Endothelial cell of umbilical vein (primary cell): ENCODE data around the gene YJU2. TPM values are rescaled to one million over a fixed set of nuclear protein-coding genes. Genes with fewer than 3 reads are reported as not detected.

Experiments used
- BruUV-seq: library from RNA; stranded (reverse); fragments of 400-500 nt; replicated peaks from 2 replicates; lab custom pipeline; 2021; lab: Mats Ljungman, UMichigan
- CTCF ChIA-PET: fragments of 300-600, 350-600 bp; sonication (Branson Sonifier 250); formaldehyde crosslinking; loops from one replicate; lab custom pipeline; 2021; ENCODE audit warnings: antibody characterized with exemption, inconsistent platforms; lab: Charles Lee
- POLR2A ChIA-PET: fragments of 300-600, 350-600 bp; sonication (Branson Sonifier 250); formaldehyde crosslinking; loops from one replicate; lab custom pipeline; 2021; ENCODE audit warnings: antibody characterized with exemption, inconsistent platforms; lab: Charles Lee
- DNase-seq: peaks from one replicate; pipeline ENCODE4 v3.0.0-alpha.2; 2011; ENCODE audit warnings: low read depth, low spot score
- FAIRE-seq: peaks from 2 replicates; lab custom pipeline; 2011; peaks lifted over from hg19 to GRCh38; lab: Jason Lieb, UNC
- H2AFZ ChIP-seq: 2 replicates; pipeline ENCODE4 v1.6.0; 2012; ENCODE audit warnings: low read depth, low read length, control low read depth, inconsistent platforms
- H3K27ac ChIP-seq: 2 replicates; pipeline ENCODE4 v1.5.1; 2011; ENCODE audit warnings: low read depth, mild to moderate bottlenecking, control low read depth, low read length, moderate library complexity; ENCODE audit not compliant: insufficient read depth
- H3K27me3 ChIP-seq, 2 experiments: 2 replicates each; pipeline versions ENCODE4 v1.6.0 to v1.6.1; 2011; ENCODE audit warnings: low read length in 2 of 2, mixed read lengths in 1 of 2; ENCODE audit not compliant: control insufficient read depth in 2 of 2, insufficient read depth in 2 of 2
- H3K36me3 ChIP-seq, 2 experiments: 2 replicates in 1 of 2; 3 replicates in 1 of 2; pipeline ENCODE4 v1.5.1; 2011; ENCODE audit warnings: low read length in 2 of 2, mild to moderate bottlenecking in 1 of 2, moderate library complexity in 1 of 2; ENCODE audit not compliant: control insufficient read depth in 2 of 2, insufficient read depth in 2 of 2; ENCODE audit errors: extremely low read depth in 1 of 2
- H3K4me1 ChIP-seq: 3 replicates; pipeline ENCODE4 v1.5.1; 2011; ENCODE audit warnings: mild to moderate bottlenecking, low read length; ENCODE audit not compliant: control insufficient read depth, insufficient read depth; ENCODE audit errors: extremely low read depth
- H3K4me2 ChIP-seq: 2 replicates; pipeline ENCODE4 v1.6.1; 2011; ENCODE audit warnings: low read length, control low read depth, mixed read lengths; ENCODE audit not compliant: insufficient read depth
- H3K4me3 ChIP-seq, 3 experiments: fragments of 200-600 bp in 1 of 3; sonication (generic), shearing (Covaris generic) in 1 of 3; replicated peaks in 1 of 3; 2 replicates each; pipeline ENCODE4 v1.5.1; 2011 to 2016; ENCODE audit warnings: control low read depth in 3 of 3, low read length in 3 of 3, mild to moderate bottlenecking in 2 of 3, inconsistent platforms in 1 of 3, low read depth in 1 of 3, moderate library complexity in 1 of 3; ENCODE audit not compliant: insufficient read depth in 1 of 3
- H3K79me2 ChIP-seq: 2 replicates; pipeline ENCODE4 v1.6.0; 2012; ENCODE audit warnings: low read length, inconsistent platforms; ENCODE audit not compliant: control insufficient read depth, insufficient read depth
- H3K9ac ChIP-seq: replicated peaks from 2 replicates; pipeline ENCODE3; 2011; ENCODE audit warnings: low read length, control low read depth; ENCODE audit not compliant: insufficient read depth; ENCODE audit errors: extremely low read depth
- H3K9me1 ChIP-seq: replicated peaks from 3 replicates; pipeline ENCODE4 v1.6.0; 2011; ENCODE audit warnings: mild to moderate bottlenecking, low read length; ENCODE audit not compliant: control insufficient read depth, insufficient read depth; ENCODE audit errors: extremely low read depth
- H3K9me3 ChIP-seq: replicated peaks from 2 replicates; pipeline ENCODE4 v1.5.1; 2012; ENCODE audit warnings: low read length, inconsistent platforms; ENCODE audit not compliant: control insufficient read depth, insufficient read depth
- H4K20me1 ChIP-seq: replicated peaks from 2 replicates; pipeline ENCODE3; 2011; ENCODE audit warnings: mild to moderate bottlenecking, low read length; ENCODE audit not compliant: control insufficient read depth, insufficient read depth; ENCODE audit errors: extremely low read depth
- CTCF ChIP-seq, 2 donors: IDR thresholded peaks; 1 replicate in 1 of 2; 2 replicates in 1 of 2; pipeline ENCODE4 v1.5.1; 2011; ENCODE audit warnings: low read length in 2 of 2, mild to moderate bottlenecking in 2 of 2, moderate library complexity in 2 of 2, control low read depth in 1 of 2, inconsistent platforms in 1 of 2, low read depth in 1 of 2; ENCODE audit not compliant: insufficient read depth in 1 of 2; ENCODE audit errors: extremely low read depth in 1 of 2
- EZH2 ChIP-seq: IDR thresholded peaks from 2 replicates; pipeline ENCODE4 v1.6.1; 2012; ENCODE audit warnings: borderline replicate concordance, low read depth, mild to moderate bottlenecking, moderate library complexity, low read length, inconsistent platforms; ENCODE audit not compliant: severe bottlenecking
- FOS ChIP-seq: IDR thresholded peaks from 2 replicates; pipeline ENCODE4 v1.6.1; 2011; ENCODE audit warnings: mild to moderate bottlenecking, low read length, moderate library complexity, borderline replicate concordance; ENCODE audit not compliant: insufficient read depth
- GATA2 ChIP-seq: IDR thresholded peaks from 2 replicates; pipeline ENCODE4 v1.7.0; 2011; ENCODE audit warnings: low read depth, mild to moderate bottlenecking, moderate library complexity, mixed read lengths, low read length; ENCODE audit not compliant: insufficient read length, insufficient read depth
- JUN ChIP-seq: IDR thresholded peaks from 2 replicates; pipeline ENCODE4 v1.6.1; 2011; ENCODE audit warnings: borderline replicate concordance, low read depth; ENCODE audit not compliant: insufficient read length, insufficient read depth
- MYC ChIP-seq: IDR thresholded peaks from one replicate; pipeline ENCODE4 v1.6.1; 2011; ENCODE audit warnings: mild to moderate bottlenecking, low read depth, low read length
- POLR2A ChIP-seq: IDR thresholded peaks from 2 replicates; pipeline ENCODE4 v1.6.1; 2012; ENCODE audit warnings: low read depth, mild to moderate bottlenecking, control low read depth, low read length
- POLR2AphosphoS5 ChIP-seq: IDR thresholded peaks from 2 replicates; pipeline ENCODE4 v1.6.1; 2012; ENCODE audit warnings: low read depth, mild to moderate bottlenecking, control low read depth, low read length, moderate library complexity; ENCODE audit not compliant: insufficient read depth
- dilution Hi-C: fragments of 300-500 bp; cut with MboI; formaldehyde crosslinking; loops from one replicate; pipeline ENCODE4 v1.15.0; 2019; ENCODE audit warnings: low sequenced_read_pairs; ENCODE audit not compliant: extremely low pct_ligation_motif_present
- intact Hi-C: fragments of 100-400 bp; cut with micrococcal nuclease; formaldehyde crosslinking; loops from one replicate; pipeline ENCODE4 v1.10.0; 2022
- polyA plus RNA-seq, 4 experiments: library from polyadenylated mRNA; depleted of rRNA in 3 of 4; stranded (reverse) in 3 of 4; unstranded in 1 of 4; fragments of >200 nt; gene quantifications; 2 replicates each; pipeline versions ENCODE4 v1.2.1 to v1.2.3, GENCODE V29; 2011 to 2012; ENCODE audit warnings: missing spikeins in 1 of 4
- total RNA-seq: library from RNA; stranded (reverse); gene quantifications from 2 replicates; pipeline ENCODE4 v1.2.3, GENCODE V29; 2021
- TF ChIP-seq, protein P1 (sequence below): IDR thresholded peaks from 2 replicates; pipeline ENCODE4 v1.6.1; 2011; ENCODE audit not compliant: insufficient read depth, insufficient read length

YJU2 gene
- total and polyA plus RNA-seq, 2 donors (not counting 3 experiments of a cell fraction or from before 2014, with no cell fraction given), result 20.7 to 21.5 TPM

GRCh38 chr19:4215807-4216206, 31.1 kb upstream of the YJU2 start:
- dilution Hi-C loops, result no loop called here
- Histone ChIP-seq H3K4me1 (no peaks in the 10 kb centered on the region), H3K27ac (no peak overlapping the region), H3K9me3 (no peaks in the 10 kb centered on the region), H3K9ac (no peak overlapping the region), H3K36me3 (no peaks in the 10 kb centered on the region), H3K9me1 (no peaks in the 10 kb centered on the region), H3K79me2 (no peaks in the 10 kb centered on the region), H2AFZ (no peak overlapping the region), H4K20me1 (no peaks in the 10 kb centered on the region), H3K27me3 (no peaks in the 10 kb centered on the region), H3K4me3 (no peak overlapping the region), H3K4me2 (no peak overlapping the region)
- FAIRE-seq (no peak), DNase-seq (no peak)
- intact Hi-C loops, result no loop called here
- BruUV-seq, result no TSS peak
- TF ChIP-seq CTCF (IDR thresholded peaks at IDR 0.05; ENCODE audit: extremely low read depth in 1 of 2, insufficient read depth in 1 of 2, low read depth in 1 of 2, low read length in 2 of 2) (no peak), MYC (no peak), POLR2A (no peak), JUN (no peak), POLR2AphosphoS5 (no peak), EZH2 (no peak), GATA2 (no peak), FOS (no peak)
- TF ChIP-seq, protein P1, sequence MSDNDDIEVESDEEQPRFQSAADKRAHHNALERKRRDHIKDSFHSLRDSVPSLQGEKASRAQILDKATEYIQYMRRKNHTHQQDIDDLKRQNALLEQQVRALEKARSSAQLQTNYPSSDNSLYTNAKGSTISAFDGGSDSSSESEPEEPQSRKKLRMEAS, result no peak
- ChIA-PET POLR2A (no interaction called here), CTCF (interaction anchor here (1.2 kb wide), 1 partner anchor 15 kb away, joined by 3 read pairs; no protein-coding TSS in a partner anchor)
